ENCODE data around the gene C5orf47.

GRCh38 chr5:174011441-174011840 is 22.5 kb downstream of the C5orf47 start:
- TF ChIP-seq MAZ (IDR thresholded peaks at IDR 0.05; ENCODE audit: borderline replicate concordance, low read depth, low read length) = no peak
- no peak for TF ChIP-seq CTCF (IDR thresholded peaks at IDR 0.05)
- TF ChIP-seq SMC3 (IDR thresholded peaks at IDR 0.05) = no peak
- no peak for TF ChIP-seq MAX (IDR thresholded peaks at IDR 0.05)
- no peak for TF ChIP-seq ELK1 (IDR thresholded peaks at IDR 0.05; ENCODE audit: low read depth, low read length)
- TF ChIP-seq RCOR1 (IDR thresholded peaks at IDR 0.05; ENCODE audit: low read depth, low read length) = no peak
- no peak for TF ChIP-seq SREBF2 (IDR thresholded peaks at IDR 0.05)
- TF ChIP-seq FOSL2 (IDR thresholded peaks at IDR 0.05) = no peak
- no peak for TF ChIP-seq FOSL2 (CRISPR knock-in tag; IDR thresholded peaks at IDR 0.05)
- no peak for TF ChIP-seq MYC (IDR thresholded peaks at IDR 0.05; ENCODE audit: borderline replicate concordance, low read length)
- no peak for TF ChIP-seq RAD21 (conservative IDR thresholded peaks at IDR 0.05 in 1 of 2, IDR thresholded peaks at IDR 0.05 in 1 of 2)
- no peak for TF ChIP-seq EHMT2 (IDR thresholded peaks at IDR 0.05; ENCODE audit: low read depth)
- TF ChIP-seq POLR2A (IDR thresholded peaks at IDR 0.05; ENCODE audit: low read length) = no peak
- TF ChIP-seq CEBPB (IDR thresholded peaks at IDR 0.05) = no peak
